Bronchial smooth muscle cell (primary cell): ENCODE measurements around the gene LHFPL2. TPM values are rescaled to one million over a fixed set of nuclear protein-coding genes. Genes with fewer than 3 reads are reported as not detected.

Source experiments
- total RNA-seq: library from RNA; depleted of rRNA; stranded (reverse); fragments of >200 nt; gene quantifications from 2 replicates; pipeline ENCODE4 v1.2.1, GENCODE V29; 2014

The LHFPL2 gene
- total RNA-seq: 46.3 and 89.3 TPM in 2 replicates

GRCh38 chr5:78648359-78649210 is at the start of gene LHFPL2:
Gene LHFPL2 (minus strand): TSS chr5:78648772. CDS start chr5:78510213, 138,559 bp downstream.

